Globus pallidus (tissue), 1 donor: ENCODE data around the gene AFP.

Experiments
- DNase-seq: peaks from one replicate; pipeline ENCODE4 v3.0.0-alpha.2; 2015; ENCODE audit warnings: low spot score

The AFP gene

DNA sequence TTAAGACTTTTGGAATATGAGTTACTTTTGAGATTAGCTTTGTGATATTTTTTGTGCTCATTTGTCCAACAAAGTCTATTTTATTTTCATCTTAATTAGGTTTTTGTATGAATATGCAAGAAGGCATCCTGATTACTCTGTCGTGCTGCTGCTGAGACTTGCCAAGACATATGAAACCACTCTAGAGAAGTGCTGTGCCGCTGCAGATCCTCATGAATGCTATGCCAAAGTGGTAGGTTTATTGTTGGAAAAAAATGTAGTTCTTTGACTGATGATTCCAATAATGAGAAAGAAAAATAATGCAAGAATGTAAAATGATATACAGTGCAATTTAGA is 21.1 kb upstream of the AFP start:
- DNase-seq, result no peak

DNA sequence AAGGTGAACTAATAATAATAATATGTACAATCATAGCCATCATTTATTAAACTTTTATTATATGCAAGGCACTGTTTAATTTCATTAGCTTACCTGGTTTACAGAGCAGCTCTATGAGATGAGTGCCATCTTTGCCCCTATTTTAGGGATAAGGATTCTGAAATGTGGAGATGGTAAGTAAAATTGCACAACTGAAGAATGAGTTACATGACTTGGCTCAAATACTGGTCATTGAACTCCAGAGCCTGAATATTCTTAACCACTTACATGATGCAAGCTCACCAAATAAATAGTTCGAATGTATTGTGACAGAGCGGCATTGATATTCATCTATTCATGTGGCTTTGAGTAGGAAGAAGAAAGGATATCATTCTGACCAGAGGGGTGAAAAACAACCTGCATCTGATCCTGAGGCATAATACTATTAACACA is 20.2 kb upstream of the AFP start:
- DNase-seq, result no peak

DNA sequence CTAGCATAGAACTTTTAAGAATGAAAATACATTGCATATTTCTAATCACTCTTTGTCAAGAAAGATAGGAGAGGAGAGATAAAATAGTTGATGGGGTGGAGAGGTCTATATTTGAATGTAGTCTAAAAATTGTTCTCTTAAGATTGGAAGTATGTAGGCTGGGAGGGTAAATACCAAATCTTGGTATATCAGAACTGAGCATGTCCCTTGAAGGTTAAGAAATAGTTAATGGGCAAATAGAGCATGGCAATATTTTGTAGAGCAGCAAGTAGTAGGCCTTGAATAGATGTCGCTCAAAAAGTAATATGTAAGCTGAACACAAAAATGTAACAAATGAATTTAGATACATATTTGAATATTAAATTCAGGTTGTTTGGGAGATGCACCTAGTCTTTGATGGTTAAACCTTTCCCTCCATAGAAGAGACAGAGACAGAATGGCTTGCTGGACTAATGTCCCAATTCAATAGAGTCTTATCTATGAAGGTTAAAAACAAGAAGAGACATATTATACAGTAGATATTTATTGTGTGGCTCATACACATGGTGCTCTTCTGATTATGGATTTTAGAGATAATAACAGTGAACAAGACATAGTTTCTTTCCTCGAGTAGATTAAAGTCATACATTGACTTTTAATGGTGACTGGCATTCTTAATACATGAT is 19.5 kb upstream of the AFP start:
- no peak for DNase-seq

DNA sequence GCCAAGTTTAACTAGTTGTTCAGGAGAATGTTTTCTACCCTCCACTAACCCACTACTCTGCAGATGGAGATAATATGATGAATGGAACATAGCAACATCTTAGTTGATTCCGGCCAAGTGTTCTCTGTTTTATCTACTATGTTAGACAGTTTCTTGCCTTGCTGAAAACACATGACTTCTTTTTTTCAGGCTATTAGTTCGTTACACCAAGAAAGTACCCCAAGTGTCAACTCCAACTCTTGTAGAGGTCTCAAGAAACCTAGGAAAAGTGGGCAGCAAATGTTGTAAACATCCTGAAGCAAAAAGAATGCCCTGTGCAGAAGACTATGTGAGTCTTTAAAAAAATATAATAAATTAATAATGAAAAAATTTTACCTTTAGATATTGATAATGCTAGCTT is 18.7 kb upstream of the AFP start:
- DNase-seq, result no peak

DNA sequence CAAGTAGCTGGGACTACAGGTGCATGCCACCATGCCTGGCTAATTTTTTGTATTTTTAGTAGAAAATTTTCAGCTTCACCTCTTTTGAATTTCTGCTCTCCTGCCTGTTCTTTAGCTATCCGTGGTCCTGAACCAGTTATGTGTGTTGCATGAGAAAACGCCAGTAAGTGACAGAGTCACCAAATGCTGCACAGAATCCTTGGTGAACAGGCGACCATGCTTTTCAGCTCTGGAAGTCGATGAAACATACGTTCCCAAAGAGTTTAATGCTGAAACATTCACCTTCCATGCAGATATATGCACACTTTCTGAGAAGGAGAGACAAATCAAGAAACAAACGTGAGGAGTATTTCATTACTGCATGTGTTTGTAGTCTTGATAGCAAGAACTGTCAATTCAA is 18.0 kb upstream of the AFP start:
- DNase-seq, result no peak

DNA sequence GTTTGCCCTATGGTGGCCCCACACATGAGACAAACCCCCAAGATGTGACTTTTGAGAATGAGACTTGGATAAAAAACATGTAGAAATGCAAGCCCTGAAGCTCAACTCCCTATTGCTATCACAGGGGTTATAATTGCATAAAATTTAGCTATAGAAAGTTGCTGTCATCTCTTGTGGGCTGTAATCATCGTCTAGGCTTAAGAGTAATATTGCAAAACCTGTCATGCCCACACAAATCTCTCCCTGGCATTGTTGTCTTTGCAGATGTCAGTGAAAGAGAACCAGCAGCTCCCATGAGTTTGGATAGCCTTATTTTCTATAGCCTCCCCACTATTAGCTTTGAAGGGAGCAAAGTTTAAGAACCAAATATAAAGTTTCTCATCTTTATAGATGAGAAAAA is 17.3 kb upstream of the AFP start:
- no peak for DNase-seq

DNA sequence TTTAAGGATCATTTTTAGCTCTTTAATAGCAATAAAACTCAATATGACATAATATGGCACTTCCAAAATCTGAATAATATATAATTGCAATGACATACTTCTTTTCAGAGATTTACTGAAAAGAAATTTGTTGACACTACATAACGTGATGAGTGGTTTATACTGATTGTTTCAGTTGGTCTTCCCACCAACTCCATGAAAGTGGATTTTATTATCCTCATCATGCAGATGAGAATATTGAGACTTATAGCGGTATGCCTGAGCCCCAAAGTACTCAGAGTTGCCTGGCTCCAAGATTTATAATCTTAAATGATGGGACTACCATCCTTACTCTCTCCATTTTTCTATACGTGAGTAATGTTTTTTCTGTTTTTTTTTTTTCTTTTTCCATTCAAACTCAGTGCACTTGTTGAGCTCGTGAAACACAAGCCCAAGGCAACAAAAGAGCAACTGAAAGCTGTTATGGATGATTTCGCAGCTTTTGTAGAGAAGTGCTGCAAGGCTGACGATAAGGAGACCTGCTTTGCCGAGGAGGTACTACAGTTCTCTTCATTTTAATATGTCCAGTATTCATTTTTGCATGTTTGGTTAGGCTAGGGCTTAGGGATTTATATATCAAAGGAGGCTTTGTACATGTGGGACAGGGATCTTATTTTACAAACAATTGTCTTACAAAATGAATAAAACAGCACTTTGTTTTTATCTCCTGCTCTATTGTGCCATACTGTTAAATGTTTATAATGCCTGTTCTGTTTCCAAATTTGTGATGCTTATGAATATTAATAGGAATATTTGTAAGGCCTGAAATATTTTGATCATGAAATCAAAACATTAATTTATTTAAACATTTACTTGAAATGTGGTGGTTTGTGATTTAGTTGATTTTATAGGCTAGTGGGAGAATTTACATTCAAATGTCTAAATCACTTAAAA is 16.6 kb upstream of the AFP start:
- peak; percentile 26 for DNase-seq

DNA sequence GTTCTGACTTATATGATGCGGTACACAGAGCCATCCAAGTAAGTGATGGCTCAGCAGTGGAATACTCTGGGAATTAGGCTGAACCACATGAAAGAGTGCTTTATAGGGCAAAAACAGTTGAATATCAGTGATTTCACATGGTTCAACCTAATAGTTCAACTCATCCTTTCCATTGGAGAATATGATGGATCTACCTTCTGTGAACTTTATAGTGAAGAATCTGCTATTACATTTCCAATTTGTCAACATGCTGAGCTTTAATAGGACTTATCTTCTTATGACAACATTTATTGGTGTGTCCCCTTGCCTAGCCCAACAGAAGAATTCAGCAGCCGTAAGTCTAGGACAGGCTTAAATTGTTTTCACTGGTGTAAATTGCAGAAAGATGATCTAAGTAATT is 15.4 kb upstream of the AFP start:
- DNase-seq, result no peak

DNA sequence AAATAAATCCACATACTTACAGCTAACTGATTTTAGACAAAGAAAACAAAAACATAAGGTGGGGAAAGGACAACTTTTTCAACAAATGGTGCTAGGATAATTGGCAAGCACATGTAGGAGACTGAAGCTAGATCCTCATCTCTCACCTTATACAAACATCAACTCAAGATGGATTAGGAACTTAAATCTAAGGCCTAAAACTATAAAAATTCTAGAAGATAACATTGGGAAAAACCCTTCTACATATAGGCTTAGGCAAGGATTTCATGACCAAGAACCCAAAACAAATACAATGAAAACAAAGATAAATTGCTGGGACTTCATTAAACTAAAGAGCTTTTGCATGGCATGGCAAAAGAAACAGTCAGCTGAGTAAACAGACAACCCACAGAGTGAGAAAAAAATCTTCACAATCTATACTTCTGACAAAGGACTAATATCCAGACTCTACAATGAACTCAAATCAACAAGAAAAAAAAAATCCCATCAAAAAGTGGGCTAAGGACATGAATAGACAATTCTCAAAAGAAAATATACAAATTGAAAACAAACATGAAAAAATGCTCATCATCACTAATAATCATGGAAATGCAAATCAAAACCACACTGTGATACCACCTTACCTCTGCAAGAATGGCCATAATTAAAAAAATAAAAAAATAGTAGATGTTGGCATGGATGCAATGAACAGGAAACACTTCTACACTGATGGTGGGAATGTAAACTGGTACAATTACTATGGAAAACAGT is 14.1 kb upstream of the AFP start:
- DNase-seq, result no peak

DNA sequence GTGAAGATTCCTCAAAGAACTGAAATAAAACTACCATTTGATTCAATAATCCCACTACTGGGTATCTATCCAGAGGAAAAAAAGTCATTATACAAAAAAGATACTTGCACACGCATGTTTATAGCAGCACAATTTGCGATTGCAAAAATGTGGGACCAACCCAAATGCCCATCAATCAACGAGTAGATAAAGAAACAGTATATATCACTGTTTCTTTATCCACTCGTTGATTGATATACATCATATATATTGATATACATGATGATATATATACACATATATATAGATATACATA is 13.6 kb upstream of the AFP start:
- DNase-seq, result no peak

DNA sequence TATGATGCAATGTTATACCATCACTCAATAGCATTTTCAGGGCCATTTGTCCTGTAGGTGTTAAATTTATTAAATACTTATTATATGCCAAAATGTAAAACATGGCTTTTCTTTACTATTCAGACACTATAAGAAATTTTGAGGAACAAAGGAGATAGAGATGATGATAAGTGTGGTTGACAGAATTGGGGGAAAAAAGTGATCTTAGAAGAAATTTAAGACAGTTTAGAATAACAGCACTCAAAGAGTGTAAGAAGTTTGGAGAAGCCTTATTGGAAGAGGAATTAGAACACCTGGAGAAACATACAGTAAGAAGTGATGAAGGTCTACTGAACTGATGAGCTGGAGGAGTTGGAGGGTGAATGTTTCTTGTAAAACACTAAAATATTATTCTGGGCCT is 12.8 kb upstream of the AFP start:
- DNase-seq, result no peak

DNA sequence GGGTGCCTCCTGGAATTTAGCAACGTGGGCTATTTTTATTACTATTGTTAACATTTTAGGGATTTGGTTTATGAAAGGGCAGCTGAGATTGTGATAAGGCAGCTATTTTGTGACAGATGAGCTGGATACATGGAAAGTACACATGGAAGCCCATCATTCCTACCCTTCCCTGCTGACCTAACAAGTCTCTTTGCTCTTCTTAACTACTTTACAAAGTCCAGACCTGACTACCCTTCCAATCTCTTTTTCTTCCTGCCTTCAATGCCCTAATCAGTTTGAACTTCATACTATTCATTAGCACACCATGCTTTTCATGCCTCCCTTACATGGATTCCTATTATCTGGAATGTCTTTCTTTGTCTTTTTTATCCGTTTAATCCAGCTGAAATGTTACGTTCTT is 9.4 kb upstream of the AFP start:
- no peak for DNase-seq

DNA sequence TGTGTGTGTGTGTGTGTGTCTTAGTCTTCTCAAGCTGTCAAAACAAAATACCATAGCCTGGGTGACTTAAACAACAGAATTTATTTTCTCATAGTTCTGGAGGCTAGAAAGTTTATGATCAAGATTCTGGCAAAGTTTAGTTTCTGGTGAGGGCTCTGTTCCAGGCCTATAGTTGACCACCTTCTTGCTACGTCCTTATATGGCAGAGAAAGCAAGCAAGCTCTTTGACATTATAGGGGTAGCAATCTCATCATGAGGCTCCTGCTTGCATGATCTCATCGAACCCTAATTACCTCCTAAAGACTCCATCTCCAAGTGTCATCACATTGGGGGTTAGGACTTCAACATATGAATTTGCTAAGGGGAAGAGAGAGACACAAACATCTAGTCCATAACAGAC is 6.9 kb upstream of the AFP start:
- no peak for DNase-seq

DNA sequence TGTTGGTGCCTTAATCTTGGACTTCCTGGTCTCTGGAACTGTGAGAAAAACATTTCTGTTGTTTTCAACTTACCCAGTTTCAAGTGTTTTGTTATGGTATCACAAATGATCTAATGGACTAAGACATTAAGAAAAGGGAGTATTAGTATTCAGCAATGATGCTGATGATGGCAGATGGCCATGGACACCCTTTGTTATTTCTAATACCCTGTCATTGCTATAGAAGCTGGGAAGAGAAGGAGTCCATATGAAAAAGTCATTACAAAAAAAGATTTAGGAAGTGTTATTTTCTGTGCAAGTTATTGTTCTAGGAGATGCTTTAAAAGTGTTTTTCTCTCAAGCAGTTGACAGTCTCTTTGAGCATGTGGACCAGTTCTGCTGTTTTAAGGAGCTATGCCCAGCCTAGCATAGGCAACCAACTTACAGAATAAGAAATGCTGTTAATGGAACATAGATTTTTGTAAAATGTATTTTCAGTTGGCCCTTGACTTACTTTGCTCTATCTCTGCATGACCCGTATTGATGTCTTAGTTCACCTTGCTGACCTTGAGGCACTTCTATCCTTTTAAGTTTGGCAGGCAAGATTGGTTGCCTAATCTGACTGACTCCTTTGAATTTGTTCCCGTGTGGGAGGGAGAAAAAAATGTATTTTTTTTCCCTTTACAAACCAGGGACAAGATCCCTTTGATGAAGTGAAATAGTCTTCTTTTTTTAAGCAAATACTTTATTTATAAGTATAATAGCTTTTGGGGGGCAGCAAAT is 6.0 kb upstream of the AFP start:
- no peak for DNase-seq

DNA sequence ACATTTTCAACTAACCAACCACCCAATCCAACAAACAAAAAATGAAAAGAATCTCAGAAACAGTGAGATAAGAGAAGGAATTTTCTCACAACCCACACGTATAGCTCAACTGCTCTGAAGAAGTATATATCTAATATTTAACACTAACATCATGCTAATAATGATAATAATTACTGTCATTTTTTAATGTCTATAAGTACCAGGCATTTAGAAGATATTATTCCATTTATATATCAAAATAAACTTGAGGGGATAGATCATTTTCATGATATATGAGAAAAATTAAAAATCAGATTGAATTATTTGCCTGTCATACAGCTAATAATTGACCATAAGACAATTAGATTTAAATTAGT is 4.2 kb upstream of the AFP start:
- DNase-seq, result no peak

DNA sequence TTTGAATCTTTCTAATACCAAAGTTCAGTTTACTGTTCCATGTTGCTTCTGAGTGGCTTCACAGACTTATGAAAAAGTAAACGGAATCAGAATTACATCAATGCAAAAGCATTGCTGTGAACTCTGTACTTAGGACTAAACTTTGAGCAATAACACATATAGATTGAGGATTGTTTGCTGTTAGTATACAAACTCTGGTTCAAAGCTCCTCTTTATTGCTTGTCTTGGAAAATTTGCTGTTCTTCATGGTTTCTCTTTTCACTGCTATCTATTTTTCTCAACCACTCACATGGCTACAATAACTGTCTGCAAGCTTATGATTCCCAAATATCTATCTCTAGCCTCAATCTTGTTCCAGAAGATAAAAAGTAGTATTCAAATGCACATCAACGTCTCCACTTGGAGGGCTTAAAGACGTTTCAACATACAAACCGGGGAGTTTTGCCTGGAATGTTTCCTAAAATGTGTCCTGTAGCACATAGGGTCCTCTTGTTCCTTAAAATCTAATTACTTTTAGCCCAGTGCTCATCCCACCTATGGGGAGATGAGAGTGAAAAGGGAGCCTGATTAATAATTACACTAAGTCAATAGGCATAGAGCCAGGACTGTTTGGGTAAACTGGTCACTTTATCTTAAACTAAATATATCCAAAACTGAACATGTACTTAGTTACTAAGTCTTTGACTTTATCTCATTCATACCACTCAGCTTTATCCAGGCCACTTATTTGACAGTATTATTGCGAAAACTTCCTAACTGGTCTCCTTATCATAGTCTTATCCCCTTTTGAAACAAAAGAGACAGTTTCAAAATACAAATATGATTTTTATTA is 3.6 kb upstream of the AFP start:
- no peak for DNase-seq

DNA sequence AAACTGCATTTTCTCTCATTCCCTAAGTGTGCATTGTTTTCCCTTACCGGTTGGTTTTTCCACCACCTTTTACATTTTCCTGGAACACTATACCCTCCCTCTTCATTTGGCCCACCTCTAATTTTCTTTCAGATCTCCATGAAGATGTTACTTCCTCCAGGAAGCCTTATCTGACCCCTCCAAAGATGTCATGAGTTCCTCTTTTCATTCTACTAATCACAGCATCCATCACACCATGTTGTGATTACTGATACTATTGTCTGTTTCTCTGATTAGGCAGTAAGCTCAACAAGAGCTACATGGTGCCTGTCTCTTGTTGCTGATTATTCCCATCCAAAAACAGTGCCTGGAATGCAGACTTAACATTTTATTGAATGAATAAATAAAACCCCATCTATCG is 2.9 kb upstream of the AFP start:
- no peak for DNase-seq

DNA sequence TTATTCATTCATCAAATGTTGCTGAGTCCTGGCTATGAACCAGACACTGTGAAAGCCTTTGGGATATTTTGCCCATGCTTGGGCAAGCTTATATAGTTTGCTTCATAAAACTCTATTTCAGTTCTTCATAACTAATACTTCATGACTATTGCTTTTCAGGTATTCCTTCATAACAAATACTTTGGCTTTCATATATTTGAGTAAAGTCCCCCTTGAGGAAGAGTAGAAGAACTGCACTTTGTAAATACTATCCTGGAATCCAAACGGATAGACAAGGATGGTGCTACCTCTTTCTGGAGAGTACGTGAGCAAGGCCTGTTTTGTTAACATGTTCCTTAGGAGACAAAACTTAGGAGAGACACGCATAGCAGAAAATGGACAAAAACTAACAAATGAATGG is 1.7 kb upstream of the AFP start:
- DNase-seq, result no peak

DNA sequence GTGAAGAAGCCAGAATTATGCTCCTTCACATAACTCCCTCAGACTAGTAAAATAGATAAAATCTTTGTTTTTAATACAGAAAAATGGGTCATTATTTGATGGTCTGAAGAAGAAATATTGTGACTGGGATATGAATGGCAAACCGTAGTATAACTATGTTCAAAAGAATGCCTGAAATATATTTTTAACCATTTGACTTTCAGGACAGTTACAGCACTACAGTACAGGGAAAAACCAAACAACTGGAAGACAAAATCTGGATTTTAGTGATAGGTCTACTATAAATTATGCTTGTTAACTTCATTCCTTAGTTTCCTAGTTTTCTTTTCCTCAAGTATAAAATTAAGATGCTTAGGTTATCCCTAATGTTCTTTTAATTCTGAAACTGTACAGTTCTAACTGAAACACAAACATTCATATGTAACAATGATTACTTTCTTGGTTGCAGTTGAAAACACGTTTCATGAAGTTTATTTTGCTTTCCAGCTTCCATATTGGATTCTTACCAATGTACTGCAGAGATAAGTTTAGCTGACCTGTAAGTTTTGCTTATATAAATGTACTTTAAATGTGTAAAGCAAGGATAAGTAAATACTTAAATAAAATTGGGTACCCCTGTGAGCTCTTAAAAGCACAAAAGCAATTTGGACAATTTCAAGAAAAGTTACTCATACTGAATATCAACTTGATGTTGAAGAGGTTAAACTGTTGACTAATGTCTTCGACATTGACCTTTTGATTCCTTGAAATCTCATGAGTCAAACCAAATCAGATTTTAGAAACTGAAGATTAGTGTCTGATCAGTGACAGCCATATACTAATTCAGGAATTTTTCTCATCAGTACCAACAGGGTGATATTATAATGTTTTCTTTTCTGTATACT is 895 bp downstream of the AFP start:
- no peak for DNase-seq

DNA sequence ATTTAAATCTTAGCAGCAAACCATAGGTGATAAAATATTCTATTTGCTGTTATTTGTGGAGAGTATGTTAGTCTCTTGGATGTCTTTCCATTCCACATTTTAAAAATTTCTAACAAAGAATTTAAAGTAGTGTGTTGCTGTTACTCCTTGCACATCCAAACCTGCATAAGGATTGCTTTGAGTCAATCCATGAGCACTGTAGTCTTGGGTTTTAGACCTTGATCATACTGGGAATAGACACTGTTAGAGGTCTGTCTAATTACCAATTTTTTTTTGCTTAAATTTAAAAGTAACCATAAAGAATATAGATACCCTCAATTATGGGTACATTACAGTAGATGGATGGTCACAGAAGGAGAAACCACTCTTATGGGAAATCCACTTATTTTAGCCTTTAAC is 1.5 kb downstream of the AFP start:
- DNase-seq, result no peak

DNA sequence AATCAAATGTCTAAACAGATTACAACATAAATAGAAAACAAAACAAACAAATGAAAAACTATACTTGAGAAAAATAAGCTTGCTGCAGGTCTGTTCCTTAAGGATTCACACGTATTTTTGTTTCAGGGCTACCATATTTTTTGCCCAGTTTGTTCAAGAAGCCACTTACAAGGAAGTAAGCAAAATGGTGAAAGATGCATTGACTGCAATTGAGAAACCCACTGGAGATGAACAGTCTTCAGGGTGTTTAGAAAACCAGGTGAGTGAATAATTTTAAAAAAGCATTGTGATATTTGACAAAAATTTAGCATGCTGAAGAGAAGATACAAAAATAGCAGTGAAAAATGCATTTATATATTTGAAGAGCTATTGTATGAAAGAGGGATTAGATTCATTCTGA is 2.0 kb downstream of the AFP start:
- DNase-seq, result no peak
